ENCODE results near the gene LRRC3. TPM values are rescaled to one million over a fixed set of nuclear protein-coding genes. Genes with fewer than 3 reads are reported as not detected.
"Not testable (repeated sequence)": the region's sequence is repeated elsewhere in the genome, so short reads cannot be mapped to it uniquely, and the experiment has no call there.

LRRC3 gene
- total and polyA plus RNA-seq, 12 donors: 0.67 to 3.2 (median 1.9) TPM

DNA sequence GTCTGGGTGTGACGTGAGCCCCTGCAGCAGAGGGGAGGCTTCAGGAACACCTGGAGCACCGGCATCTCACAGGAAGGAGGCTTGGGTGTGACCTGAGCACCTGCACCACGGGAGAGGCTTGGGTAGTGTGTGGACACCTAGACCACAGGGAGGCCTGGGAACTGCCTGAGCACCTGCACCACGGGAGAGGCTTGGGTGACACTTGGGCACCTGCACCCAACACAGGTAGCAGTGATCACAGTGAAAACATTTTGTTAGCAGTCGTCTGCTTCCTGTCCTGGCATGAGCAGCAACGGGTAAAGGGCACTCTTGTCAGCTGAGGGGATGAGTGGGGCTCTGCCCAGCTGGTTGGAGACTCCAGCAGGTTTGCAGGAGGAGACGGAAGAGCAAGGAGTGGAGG, 22.4 kb downstream of the LRRC3 start:
- no peaks in the 10 kb centered on the region for H3K36me3 ChIP-seq (replicated peaks in 1 of 2)
- no peak overlapping the region for H3K4me3 ChIP-seq
- H3K9me3 ChIP-seq (replicated peaks in 1 of 3): no peaks in the 10 kb centered on the region
- TF ChIP-seq POLR2A (IDR thresholded peaks at IDR 0.05): no peak
- TF ChIP-seq, protein P1, sequence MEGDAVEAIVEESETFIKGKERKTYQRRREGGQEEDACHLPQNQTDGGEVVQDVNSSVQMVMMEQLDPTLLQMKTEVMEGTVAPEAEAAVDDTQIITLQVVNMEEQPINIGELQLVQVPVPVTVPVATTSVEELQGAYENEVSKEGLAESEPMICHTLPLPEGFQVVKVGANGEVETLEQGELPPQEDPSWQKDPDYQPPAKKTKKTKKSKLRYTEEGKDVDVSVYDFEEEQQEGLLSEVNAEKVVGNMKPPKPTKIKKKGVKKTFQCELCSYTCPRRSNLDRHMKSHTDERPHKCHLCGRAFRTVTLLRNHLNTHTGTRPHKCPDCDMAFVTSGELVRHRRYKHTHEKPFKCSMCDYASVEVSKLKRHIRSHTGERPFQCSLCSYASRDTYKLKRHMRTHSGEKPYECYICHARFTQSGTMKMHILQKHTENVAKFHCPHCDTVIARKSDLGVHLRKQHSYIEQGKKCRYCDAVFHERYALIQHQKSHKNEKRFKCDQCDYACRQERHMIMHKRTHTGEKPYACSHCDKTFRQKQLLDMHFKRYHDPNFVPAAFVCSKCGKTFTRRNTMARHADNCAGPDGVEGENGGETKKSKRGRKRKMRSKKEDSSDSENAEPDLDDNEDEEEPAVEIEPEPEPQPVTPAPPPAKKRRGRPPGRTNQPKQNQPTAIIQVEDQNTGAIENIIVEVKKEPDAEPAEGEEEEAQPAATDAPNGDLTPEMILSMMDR (IDR thresholded peaks at IDR 0.05): no peak
- H3K27ac ChIP-seq: no peak overlapping the region
- WGBS, 4 donors: 71 to 79% (median 74%) methylated on average over 7 of the region's 7 CpGs
- H3K27me3 ChIP-seq: no peaks in the 10 kb centered on the region
- DNase-seq: no peak
- H3K4me1 ChIP-seq (replicated peaks in 1 of 2): no peaks in the 10 kb centered on the region
- intact Hi-C loops (cut with DNase I): no loop called here

DNA sequence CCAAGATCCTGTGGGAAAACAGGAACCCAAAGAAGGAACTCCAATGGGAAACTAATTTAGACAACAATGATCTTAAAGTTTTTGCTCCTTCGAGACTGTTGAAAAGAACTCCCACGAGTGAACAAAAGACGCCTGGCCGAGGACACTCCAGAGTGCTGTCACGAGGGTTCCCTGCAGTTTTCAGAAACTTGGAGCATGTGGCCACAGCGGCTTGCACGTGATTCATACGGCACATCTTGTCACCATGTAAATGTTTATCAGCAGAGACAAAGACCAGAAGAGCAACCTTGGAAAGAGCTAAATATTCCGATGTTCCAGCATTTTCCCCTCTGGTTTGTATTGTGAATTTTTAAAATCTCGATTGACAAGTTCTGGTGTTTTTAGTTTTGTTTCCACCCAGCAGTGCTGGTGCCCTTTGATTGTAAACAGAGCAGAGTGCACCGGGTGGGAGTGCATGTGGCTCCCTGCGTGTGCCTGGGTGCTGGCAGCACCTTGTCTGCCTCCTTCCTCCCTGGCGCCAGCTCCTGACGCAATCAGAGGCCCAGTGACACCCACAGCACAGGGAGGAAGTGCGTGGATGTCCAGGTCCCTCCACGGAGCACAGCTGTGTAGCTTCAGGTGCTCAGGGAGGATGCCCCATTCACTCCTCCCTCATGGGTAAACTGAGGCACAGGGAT, 23.0 kb downstream of the LRRC3 start:
- no peaks in the 10 kb centered on the region for H3K4me1 ChIP-seq (replicated peaks in 1 of 2)
- intact Hi-C loops (cut with DNase I): no loop called here
- H3K27me3 ChIP-seq: no peaks in the 10 kb centered on the region
- no peak overlapping the region for H3K4me3 ChIP-seq
- WGBS, 4 donors: 62 to 75% (median 73%) methylated on average over 12 to 16 of the region's 16 CpGs
- H3K9me3 ChIP-seq (replicated peaks in 1 of 3): no peaks in the 10 kb centered on the region
- H3K27ac ChIP-seq: no peak overlapping the region
- no peaks in the 10 kb centered on the region for H3K36me3 ChIP-seq (replicated peaks in 1 of 2)
- no peak for TF ChIP-seq POLR2A (IDR thresholded peaks at IDR 0.05)
- TF ChIP-seq, protein P1 (IDR thresholded peaks at IDR 0.05): no peak
- DNase-seq: no peak

DNA sequence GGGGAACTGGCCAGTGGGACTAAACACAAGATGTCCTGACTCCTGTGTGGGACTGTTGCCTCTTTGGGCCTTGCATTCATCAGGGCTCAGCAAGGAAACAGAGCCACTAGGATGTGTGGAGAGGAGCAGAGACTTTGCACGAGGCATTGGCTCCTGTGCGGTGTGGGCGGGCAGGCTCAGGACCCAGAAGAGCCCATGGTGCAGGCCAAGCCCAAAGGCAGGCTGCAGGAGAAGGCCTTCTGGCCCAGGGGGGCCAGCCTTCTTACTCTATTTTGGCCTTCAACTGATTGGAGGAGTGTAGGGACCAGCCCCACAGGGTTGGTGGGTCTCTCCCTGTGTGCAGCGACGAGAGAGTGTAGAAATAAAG, 23.5 kb downstream of the LRRC3 start:
- no peak for DNase-seq
- no peak for TF ChIP-seq POLR2A (IDR thresholded peaks at IDR 0.05)
- TF ChIP-seq, protein P1 (IDR thresholded peaks at IDR 0.05): no peak
- Histone ChIP-seq H3K9me3 (replicated peaks in 1 of 3) (no peaks in the 10 kb centered on the region), H3K36me3 (replicated peaks in 1 of 2) (no peaks in the 10 kb centered on the region), H3K27me3 (no peaks in the 10 kb centered on the region), H3K27ac (no peak overlapping the region), H3K4me1 (replicated peaks in 1 of 2) (no peaks in the 10 kb centered on the region), H3K4me3 (no peak overlapping the region)
- WGBS, 4 donors: 83 to 88% (median 87%) methylated on average over 3 to 5 of the region's 5 CpGs
- intact Hi-C loops (cut with DNase I): no loop called here

DNA sequence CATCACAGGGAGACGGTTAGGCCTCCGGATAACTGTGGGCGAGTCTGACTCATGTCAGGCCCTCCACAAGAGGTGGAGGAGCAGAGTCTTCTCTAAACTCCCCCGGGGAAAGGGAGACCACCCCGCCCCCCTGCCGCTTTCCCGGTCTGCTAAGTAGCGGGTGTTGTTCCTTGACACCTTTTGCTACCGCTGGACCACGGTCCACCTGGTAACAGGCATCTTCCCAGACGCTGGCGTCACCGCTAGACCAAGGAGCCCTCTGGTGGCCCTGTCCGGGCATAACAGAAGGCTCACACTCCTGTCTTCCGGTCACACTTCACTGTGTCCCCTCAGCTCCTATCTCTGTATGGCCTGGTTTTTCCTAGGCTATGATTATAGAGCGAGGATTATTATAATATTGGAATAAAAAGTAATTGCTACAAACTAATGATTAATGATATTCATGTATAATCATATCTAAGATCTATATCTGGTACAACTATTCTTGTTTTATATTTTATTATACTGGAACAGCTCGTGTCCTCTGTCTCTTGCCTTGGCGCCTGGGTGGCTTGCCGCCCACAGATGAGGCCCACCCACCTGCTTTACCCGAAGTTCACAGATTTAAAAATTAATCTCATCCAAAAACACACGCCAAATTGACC, 24.4 kb downstream of the LRRC3 start:
- H3K4me3 ChIP-seq; intact Hi-C loops (cut with DNase I); H3K4me1 ChIP-seq (replicated peaks in 1 of 2); H3K27me3 ChIP-seq; H3K27ac ChIP-seq; H3K36me3 ChIP-seq (replicated peaks in 1 of 2); H3K9me3 ChIP-seq (replicated peaks in 1 of 3): not testable (repeated sequence)
- DNase-seq: peak; percentile 43 to 84 (median 55)
- TF ChIP-seq, protein P1 (IDR thresholded peaks at IDR 0.05): peak; percentile 46 to 76 (median 68)
- WGBS, 4 donors: 30 to 43% (median 38%) methylated on average over 13 to 21 of the region's 21 CpGs

Data from adrenal gland (tissue), 12 donors.